HepG2 (cell line): ENCODE measurements around the gene BET1L. TPM values are rescaled to one million over a fixed set of nuclear protein-coding genes. Genes with fewer than 3 reads are reported as not detected.

Experiments
- ATF4 ChIP-seq, 2 experiments: fragments of 450-650 bp in 1 of 2; sonication (generic) in 1 of 2; formaldehyde crosslinking; IDR thresholded peaks; 2 replicates each; pipeline versions ENCODE4 v1.5.0 to v1.8.0; 2020 to 2022; ENCODE audit warnings: mild to moderate bottlenecking in 1 of 2, missing genetic modification reagents in 1 of 2
- HNF1B ChIP-seq: sonication (generic); formaldehyde crosslinking; IDR thresholded peaks from 2 replicates; pipeline ENCODE4 v1.5.1; 2020; ENCODE audit warnings: mild to moderate bottlenecking, moderate library complexity, missing genetic modification reagents
- HNRNPUL1 ChIP-seq: fragments of 200-400 bp; formaldehyde crosslinking; IDR thresholded peaks from 2 replicates; pipeline ENCODE4 v1.6.1; 2017; ENCODE audit warnings: low read depth, mild to moderate bottlenecking, low read length, moderate library complexity
- REST ChIP-seq, 2 experiments: IDR thresholded peaks; 2 replicates each; pipeline ENCODE4 v1.6.1; 2011 to 2012; ENCODE audit warnings: low read length in 2 of 2, borderline replicate concordance in 1 of 2, low read depth in 1 of 2, mild to moderate bottlenecking in 1 of 2, moderate library complexity in 1 of 2
- ZBED4 ChIP-seq: sonication (generic); formaldehyde crosslinking; IDR thresholded peaks from 2 replicates; pipeline ENCODE4 v1.4.0; 2020; ENCODE audit warnings: missing genetic modification reagents, borderline replicate concordance
- ZBTB8A ChIP-seq: sonication (generic); formaldehyde crosslinking; IDR thresholded peaks from 2 replicates; pipeline ENCODE4 v1.4.0; 2020; ENCODE audit warnings: mild to moderate bottlenecking, low read depth, missing genetic modification reagents, borderline replicate concordance
- ZFYVE20 ChIP-seq: sonication (generic); formaldehyde crosslinking; IDR thresholded peaks from 2 replicates; pipeline ENCODE4 v1.8.0; 2023; ENCODE audit warnings: low read depth, mild to moderate bottlenecking, moderate library complexity, missing genetic modification reagents, borderline replicate concordance
- ZNF281 ChIP-seq: sonication (generic); formaldehyde crosslinking; IDR thresholded peaks from 2 replicates; pipeline ENCODE4 v1.4.0; 2020; ENCODE audit warnings: missing genetic modification reagents, borderline replicate concordance
- ZNF383 ChIP-seq: sonication (generic); formaldehyde crosslinking; IDR thresholded peaks from 2 replicates; pipeline ENCODE4 v1.4.0; 2020; ENCODE audit warnings: missing genetic modification reagents, mild to moderate bottlenecking, borderline replicate concordance
- ZNF414 ChIP-seq: sonication (generic); formaldehyde crosslinking; IDR thresholded peaks from 2 replicates; pipeline ENCODE4 v1.5.0; 2020; ENCODE audit warnings: missing genetic modification reagents
- ZNF607 ChIP-seq: sonication (generic); formaldehyde crosslinking; IDR thresholded peaks from 2 replicates; pipeline ENCODE4 v1.5.1; 2020; ENCODE audit warnings: missing genetic modification reagents, mild to moderate bottlenecking, borderline replicate concordance
- ZNF782 ChIP-seq: sonication (generic); formaldehyde crosslinking; IDR thresholded peaks from 2 replicates; pipeline ENCODE4 v1.4.0; 2020; ENCODE audit warnings: missing genetic modification reagents, mild to moderate bottlenecking, borderline replicate concordance
- polyA plus RNA-seq, 8 experiments: library from polyadenylated mRNA; depleted of rRNA in 3 of 8; stranded (reverse) in 7 of 8; unstranded in 1 of 8; fragments of >200 nt; fragmentation: Illumina TruSeq in 4 of 8; extraction: Trizol in 4 of 8; gene quantifications; 2 replicates each; pipeline versions ENCODE4 v1.2.1 to v1.2.3, GENCODE V29; 2011 to 2016; ENCODE audit warnings: low read depth in 4 of 8, missing spikeins in 1 of 8, mixed read lengths in 1 of 8; ENCODE audit not compliant: insufficient read depth in 1 of 8
- total RNA-seq, 5 experiments: library from RNA; depleted of rRNA; stranded (reverse); fragments of >200 nt; fragmentation: Illumina TruSeq; extraction: Trizol; gene quantifications; 2 replicates each; pipeline ENCODE4 v1.2.3, GENCODE V29; 2016; ENCODE audit warnings: low read depth in 1 of 5

Gene BET1L
- total and polyA plus RNA-seq, 2 of the 13 experiments (the other 11 are each of a cell fraction or from before 2014, with no cell fraction given): 26.2 to 59.6 TPM

GRCh38 chr11:207208-207862 lies at the start of gene BET1L, which contains the start of gene RIC8A (continued):
- TF ChIP-seq HNRNPUL1 (no peak), ZBED4 (no peak), ZNF383 (CRISPR knock-in tag) (no peak; the same call in 1 of the 2 replicates), HNF1B (peak; percentile 91), REST (IDR thresholded peaks at IDR 0.05; ENCODE audit: borderline replicate concordance in 1 of 2, low read depth in 1 of 2, low read length in 2 of 2) (peak in 1 of 2 experiments; percentile 40; a peak in 1 of 4 replicates), ZNF414 (CRISPR knock-in tag) (peak; percentile 66; the same call in 1 of the 2 replicates), ZBTB8A (CRISPR knock-in tag) (no peak), ZFYVE20 (CRISPR knock-in tag) (peak; percentile 85; the same call in 1 of the 2 replicates), ATF4 (CRISPR knock-in tag; IDR thresholded peaks at IDR 0.05) (0 out of 4 replicates have a peak, but pooled peaks of 1 of the 2 experiments have one; percentile 46), ZNF281 (CRISPR knock-in tag) (peak; percentile 66; the same call in 1 of the 2 replicates), ZNF607 (CRISPR knock-in tag) (peak; percentile 96), ZNF782 (peak; percentile 51; the same call in 1 of the 2 replicates)
